ENCODE data around the gene KNSTRN.

DNA sequence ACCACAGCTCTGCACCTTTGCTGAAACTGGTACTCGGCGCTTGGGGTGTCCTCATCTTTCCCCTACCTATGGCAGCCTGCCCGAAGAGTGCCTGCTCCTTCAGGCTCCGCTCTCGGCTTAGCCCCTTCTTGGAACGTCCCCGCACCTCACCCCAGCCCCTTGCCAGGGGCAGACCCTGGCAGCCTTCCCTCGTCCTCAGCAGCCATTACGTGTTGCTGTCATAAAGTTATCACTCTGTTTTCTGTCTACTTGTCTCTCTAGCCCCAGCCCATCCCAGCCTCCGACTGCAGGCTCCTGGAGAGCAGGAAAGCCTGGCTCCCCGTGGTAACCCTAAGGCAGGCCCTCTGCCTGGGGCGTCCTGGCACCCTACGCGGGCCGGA is 53.2 kb downstream of the KNSTRN start:
- TF ChIP-seq POLR2AphosphoS5 (IDR thresholded peaks at IDR 0.05) (no peak), POLR2A (IDR thresholded peaks at IDR 0.05) (no peak)
- TF ChIP-seq, protein P1, sequence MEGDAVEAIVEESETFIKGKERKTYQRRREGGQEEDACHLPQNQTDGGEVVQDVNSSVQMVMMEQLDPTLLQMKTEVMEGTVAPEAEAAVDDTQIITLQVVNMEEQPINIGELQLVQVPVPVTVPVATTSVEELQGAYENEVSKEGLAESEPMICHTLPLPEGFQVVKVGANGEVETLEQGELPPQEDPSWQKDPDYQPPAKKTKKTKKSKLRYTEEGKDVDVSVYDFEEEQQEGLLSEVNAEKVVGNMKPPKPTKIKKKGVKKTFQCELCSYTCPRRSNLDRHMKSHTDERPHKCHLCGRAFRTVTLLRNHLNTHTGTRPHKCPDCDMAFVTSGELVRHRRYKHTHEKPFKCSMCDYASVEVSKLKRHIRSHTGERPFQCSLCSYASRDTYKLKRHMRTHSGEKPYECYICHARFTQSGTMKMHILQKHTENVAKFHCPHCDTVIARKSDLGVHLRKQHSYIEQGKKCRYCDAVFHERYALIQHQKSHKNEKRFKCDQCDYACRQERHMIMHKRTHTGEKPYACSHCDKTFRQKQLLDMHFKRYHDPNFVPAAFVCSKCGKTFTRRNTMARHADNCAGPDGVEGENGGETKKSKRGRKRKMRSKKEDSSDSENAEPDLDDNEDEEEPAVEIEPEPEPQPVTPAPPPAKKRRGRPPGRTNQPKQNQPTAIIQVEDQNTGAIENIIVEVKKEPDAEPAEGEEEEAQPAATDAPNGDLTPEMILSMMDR (IDR thresholded peaks at IDR 0.05 in 8 of 11, conservative IDR thresholded peaks at IDR 0.05 in 3 of 11), result no peak

Data from spleen (tissue), 7 donors.